GM20431 (cell line): ENCODE data around the gene TNFAIP2.
"Not testable (repeated sequence)": the region's sequence is repeated elsewhere in the genome, so short reads cannot be mapped to it uniquely, and the experiment has no call there.

Experiments
- in situ Hi-C: fragments of 300-500 bp; cut with MseI, MboI; formaldehyde crosslinking; loops from one replicate; pipeline ENCODE4 v1.15.0; 2020; ENCODE audit warnings: low sequenced_read_pairs; ENCODE audit not compliant: unreplicated experiment

Gene TNFAIP2

GRCh38 chr14:103103461-103104388, 19.5 kb upstream of the TNFAIP2 start:
- in situ Hi-C loops = no loop called here

GRCh38 chr14:103104389-103104653, 18.9 kb upstream of the TNFAIP2 start:
- in situ Hi-C loops = no loop called here

DNA sequence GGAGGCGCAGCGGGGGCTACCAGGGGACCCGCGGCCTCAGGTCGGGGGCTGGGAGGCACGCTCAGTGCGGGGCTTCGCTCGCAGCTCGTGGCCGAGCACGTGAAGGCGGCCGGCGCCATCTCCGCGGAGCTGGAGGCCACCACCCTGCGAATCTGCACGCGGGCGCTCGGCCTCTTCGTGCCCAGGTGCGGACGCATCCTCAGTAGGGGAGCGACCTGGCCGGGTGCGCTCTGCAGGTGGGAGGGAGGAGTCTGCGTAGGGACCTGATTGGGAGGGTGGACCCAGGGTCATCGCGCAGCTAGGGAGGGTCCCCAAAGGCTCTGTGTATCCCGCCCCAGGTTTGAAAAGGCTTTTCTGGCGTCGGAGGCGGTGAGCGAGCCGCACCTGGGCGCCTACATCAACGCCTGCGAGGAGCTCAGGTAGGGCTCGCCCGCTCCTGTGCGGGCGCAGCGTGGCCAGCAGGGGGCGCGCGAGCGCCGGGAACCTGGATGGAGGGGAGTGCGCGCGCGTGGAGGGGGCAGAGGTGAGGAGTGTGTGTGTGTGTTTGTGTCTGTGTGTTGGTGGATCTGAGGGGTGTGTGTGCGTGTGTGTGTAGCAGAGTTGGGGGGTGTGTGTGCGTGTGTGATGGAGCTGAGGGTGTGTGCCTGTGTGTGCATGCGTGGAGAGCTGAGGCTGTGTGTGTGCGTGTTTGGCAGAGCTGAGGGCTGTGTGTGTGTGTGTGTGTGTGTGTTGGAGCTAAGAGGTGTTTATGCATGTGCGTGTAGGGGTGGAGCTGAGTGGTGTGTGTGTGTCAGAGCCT, 18.4 kb upstream of the TNFAIP2 start:
- in situ Hi-C loops = no loop called here

- in situ Hi-C loops = no loop called here
Observed at GRCh38 chr14:103105580-103106150, 17.6 kb upstream of the TNFAIP2 start.

DNA sequence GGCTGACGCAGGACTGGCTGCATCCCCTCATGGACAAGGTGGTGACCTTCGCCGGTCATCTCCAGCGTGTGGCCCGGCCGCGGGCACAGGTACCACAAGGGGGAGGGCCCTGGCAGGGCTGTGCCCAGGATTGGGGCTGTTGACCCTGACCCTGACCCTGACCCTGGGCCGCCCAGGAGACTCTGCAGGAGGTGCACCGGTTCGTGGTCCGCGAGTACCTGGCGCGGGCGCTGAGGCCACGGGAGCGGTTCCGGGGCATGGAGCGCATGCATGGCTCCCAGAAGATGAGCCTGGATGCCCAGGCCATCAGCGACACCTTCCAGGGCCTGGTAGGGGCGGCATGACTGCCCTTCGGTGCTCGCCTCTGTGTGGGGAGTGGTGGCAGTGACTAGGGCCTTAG, 15.8 kb upstream of the TNFAIP2 start:
- in situ Hi-C loops = no loop called here

GRCh38 chr14:103107941-103108748, 15.1 kb upstream of the TNFAIP2 start:
- in situ Hi-C loops = no loop called here

DNA sequence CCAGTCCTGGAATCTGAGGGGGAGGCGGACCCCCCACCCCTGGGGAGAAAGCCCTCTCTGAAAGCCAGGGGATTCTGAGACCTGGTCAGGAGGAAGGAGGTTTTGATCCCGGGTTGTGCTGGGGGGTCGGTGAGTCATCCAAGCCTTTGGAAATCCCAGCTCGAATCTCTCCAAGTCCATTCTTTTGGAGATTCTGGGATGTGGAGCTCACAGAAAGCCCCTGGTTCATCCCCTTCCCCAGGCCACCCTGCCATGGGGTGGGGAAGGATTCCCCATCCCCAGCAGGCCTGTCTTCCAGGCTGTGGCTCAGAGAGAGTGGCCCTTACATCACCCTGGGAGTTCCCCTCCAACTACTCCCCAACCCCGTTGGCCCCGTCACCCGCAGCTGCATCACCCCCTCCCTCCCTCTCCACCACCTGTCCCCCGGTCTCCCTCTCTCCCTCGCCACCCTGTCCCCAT, 14.5 kb upstream of the TNFAIP2 start:
- in situ Hi-C loops = no loop called here

DNA sequence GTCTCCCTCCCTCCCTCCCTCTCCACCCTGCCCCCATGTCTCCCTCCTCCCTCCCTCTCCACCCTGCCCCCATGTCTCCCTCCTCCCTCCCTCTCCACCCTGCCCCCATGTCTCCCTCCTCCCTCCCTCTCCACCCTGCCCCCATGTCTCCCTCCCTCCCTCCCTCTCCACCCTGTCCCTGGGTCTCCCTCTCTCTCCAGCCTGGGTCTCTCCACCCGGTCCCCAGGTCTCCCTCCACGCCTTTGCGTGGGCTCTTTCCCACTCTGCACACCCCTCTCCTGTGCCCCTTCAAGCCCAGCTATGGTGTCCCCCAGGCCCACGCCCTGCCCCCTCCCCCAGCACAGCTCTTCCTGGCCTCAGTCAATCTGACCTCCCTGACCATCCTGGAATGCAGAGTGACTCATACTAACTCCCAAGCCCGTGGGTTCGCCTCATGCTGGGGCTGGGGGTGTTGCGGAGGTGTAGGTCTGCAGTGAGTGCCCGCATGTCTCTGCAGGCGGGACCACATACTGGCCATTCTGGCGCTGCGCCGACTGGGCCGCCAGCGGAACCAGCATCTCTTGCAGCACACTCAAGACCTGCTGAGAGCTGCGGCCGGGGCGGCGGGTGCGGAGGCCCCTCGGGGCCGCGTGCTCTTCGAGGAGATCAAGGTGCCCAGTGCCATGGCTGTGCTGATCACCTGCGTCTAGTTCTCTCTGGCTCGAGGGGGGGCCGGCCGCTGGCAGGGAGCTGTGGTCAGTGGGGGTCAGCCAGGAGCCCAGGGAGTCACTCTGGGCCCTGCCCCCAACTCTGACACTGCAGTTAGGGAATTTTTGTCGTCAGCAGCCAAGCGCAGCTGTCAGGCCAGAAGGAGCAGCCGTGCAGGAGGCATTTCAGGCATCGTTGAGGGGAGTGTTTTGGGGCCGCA, 13.5 kb upstream of the TNFAIP2 start:
- in situ Hi-C loops = no loop called here

DNA sequence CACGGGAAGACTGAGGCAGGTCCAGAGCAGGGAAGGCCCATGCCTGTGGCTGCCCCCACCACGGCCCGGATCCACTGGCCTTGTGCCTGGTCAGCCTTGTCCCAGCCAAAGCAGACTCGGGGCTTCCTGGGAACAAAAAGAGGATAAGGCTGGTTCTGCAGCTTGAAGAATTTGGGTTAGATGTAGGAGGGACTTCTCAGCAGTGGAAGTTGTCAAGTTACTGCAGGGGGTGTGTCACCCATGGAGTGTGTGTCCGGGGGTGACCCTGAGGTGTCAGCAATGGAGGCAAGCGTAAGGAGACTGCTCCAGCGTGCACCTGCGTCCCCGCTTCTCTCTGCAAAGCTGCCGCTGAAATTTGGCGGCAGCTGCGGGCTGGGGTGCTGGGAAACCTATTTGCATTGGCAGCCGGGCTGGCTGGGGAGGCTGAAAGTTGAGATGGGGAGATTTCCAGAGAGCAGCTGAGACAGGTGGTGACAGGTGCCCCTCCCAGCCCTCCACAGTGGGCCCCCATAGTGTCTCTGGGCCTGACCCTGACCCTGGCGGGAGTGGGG, 12.5 kb upstream of the TNFAIP2 start:
- in situ Hi-C loops = no loop called here

GRCh38 chr14:103111232-103111868, 11.9 kb upstream of the TNFAIP2 start:
- in situ Hi-C loops = no loop called here

DNA sequence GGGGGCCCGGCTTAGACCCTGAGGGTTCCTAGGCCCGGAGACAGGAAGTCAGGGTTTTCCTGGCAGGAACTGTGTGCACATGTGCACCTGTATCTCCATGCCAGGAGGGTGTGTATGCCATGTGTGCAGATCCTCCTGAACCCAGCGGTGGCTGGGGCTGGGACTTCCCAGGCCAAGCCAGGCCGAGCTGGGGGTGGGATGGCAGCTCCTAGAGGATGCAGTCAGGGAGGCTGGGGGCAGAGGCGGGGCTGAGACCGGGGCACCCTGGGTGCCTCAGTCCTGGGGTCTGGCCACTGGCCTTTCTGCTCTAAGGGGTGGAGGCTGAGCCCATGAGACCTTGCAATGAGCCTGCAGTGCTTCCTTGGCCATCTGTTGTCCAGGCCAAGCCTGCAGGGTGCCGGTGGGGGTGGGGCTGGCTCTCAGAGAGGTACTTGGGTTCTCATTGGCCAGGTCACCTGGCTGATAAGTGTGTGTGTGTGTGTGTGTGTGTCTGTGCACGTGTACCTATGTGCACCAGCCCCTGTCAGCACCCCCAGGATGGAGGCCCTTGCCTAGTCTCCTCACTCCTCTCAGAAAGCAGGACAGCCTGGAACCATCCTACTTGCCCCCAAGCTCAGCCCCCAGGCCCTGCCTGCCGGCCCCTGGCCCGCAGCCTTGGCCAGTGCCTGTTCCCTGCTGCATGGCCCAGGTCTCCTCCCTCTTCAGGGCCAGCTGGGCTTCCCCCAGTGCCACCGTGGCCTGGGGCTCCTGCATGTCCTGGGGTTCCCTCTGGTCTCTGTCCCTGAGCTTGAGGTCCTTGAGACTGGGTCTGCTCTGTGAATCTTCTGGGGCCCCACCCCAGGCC, 10.6 kb upstream of the TNFAIP2 start:
- in situ Hi-C loops = no loop called here

GRCh38 chr14:103113303-103113702, 10.0 kb upstream of the TNFAIP2 start:
- in situ Hi-C loops = no loop called here

- in situ Hi-C loops = no loop called here
Observed at GRCh38 chr14:103113774-103114173, 9.5 kb upstream of the TNFAIP2 start.

GRCh38 chr14:103115086-103115679, 8.1 kb upstream of the TNFAIP2 start:
- in situ Hi-C loops = not testable (repeated sequence)

GRCh38 chr14:103115845-103116572, 7.3 kb upstream of the TNFAIP2 start:
- in situ Hi-C loops = no loop called here

DNA sequence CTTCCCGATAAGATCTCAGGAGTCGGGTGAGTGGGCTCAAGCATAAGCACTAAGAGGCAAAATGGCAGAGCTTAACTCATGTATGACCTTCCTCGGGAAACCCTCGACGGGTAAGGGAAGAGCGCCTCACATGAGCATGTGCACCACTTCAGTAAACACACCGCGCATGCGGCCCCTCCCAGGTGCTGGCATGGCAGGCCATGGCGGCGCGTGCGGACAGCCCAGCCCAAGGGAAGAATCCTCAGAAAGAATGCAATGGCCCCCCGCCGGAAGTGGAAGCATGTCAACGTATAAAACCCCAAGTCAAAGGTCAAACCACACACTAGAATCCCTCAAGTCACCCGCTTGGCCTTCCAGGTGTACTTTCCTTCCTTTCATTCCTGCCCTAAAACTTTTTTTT, 6.6 kb upstream of the TNFAIP2 start:
- in situ Hi-C loops = no loop called here

DNA sequence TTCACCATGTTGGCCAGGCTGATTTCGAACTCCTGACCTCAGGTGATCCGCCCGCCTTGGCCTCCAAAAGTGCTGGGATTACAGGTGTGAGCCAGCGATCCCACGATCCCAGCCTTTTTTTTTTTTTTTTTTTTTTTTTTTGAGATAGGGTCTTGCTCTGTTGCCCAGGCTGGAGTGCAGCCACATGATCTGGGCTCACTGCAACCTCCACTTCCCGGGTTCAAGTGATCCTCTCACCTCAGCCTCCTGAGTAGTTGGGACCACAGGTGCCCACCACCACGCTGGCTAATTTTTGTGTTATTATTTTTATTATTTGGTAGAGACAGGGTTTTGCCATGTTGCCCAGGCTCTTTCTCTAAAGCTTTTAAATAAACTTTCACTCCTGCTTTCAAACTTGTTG, 5.8 kb upstream of the TNFAIP2 start:
- in situ Hi-C loops = not testable (repeated sequence)
